Erythroblast (primary cell): ENCODE measurements around the gene LACTBL1.
"Not testable (repeated sequence)": the region's sequence is repeated elsewhere in the genome, so short reads cannot be mapped to it uniquely, and the experiment has no call there.

ENCODE experiments used
- GATA1 ChIP-seq: IDR thresholded peaks from 2 replicates; pipeline ENCODE4 v1.6.1; 2011; ENCODE audit warnings: low read depth, mild to moderate bottlenecking, control low read depth, low read length, moderate library complexity
- POLR2A ChIP-seq: IDR thresholded peaks from 2 replicates; pipeline ENCODE4 v1.6.1; 2011; ENCODE audit warnings: mild to moderate bottlenecking, low read length

- not testable (repeated sequence) for TF ChIP-seq POLR2A, GATA1
Observed at GRCh38 chr1:22980471-22980790, 7.8 kb upstream of the LACTBL1 start.
